ENCODE measurements around the gene GXYLT2.
A peak's percentile ranks its signal among the peaks of the same experiment; 100 is the strongest.

The GXYLT2 gene

GRCh38 chr3:72887705-72888545 is at the start of gene GXYLT2:
Gene GXYLT2, plus strand, starts transcription at chr3:72888046. Its CDS starts 188 bp downstream, at chr3:72888234.
- no peak for DNase-seq

GRCh38 chr3:72839057-72839456 is 48.8 kb upstream of the GXYLT2 start:
- no peak for DNase-seq

GRCh38 chr3:72844436-72844993 is 43.3 kb upstream of the GXYLT2 start:
- DNase-seq = no peak

GRCh38 chr3:72846166-72846565 is 41.7 kb upstream of the GXYLT2 start:
- DNase-seq = no peak

GRCh38 chr3:72847282-72847681 is 40.6 kb upstream of the GXYLT2 start:
- DNase-seq = no peak

GRCh38 chr3:72847751-72848702 is 39.8 kb upstream of the GXYLT2 start, which contains the start of gene SHQ1:
Gene SHQ1, minus strand, starts transcription at chr3:72848445. Its CDS starts 105 bp downstream, at chr3:72848340.
- peak; percentile 43 for DNase-seq

- no peak for DNase-seq
These were observed 39.2 kb upstream of the GXYLT2 start for GRCh38 chr3:72848703-72849081.

- no peak for DNase-seq
These were observed 32.8 kb upstream of the GXYLT2 start for GRCh38 chr3:72855001-72855400.

GRCh38 chr3:72860053-72860452 is 27.8 kb upstream of the GXYLT2 start:
- no peak for DNase-seq

- DNase-seq = no peak
These were observed 27.0 kb upstream of the GXYLT2 start for GRCh38 chr3:72860846-72861245.

GRCh38 chr3:72862314-72863090 is 25.3 kb upstream of the GXYLT2 start:
- no peak for DNase-seq

GRCh38 chr3:72872183-72872582 is 15.7 kb upstream of the GXYLT2 start:
- no peak for DNase-seq

GRCh38 chr3:72887343-72887704 is 522 bp upstream of the GXYLT2 start:
- no peak for DNase-seq

GRCh38 chr3:72888546-72889309 is 882 bp downstream of the GXYLT2 start:
- DNase-seq = no peak

GRCh38 chr3:72889310-72890165 is 1.7 kb downstream of the GXYLT2 start:
- no peak for DNase-seq

GRCh38 chr3:72890166-72890925 is 2.5 kb downstream of the GXYLT2 start:
- no peak for DNase-seq

- no peak for DNase-seq
These were observed 3.4 kb downstream of the GXYLT2 start for GRCh38 chr3:72891053-72891855.

- no peak for DNase-seq
These were observed 4.4 kb downstream of the GXYLT2 start for GRCh38 chr3:72892081-72892775.

Data from NCI-H1694 (cell line).